GM23248 (cell line): ENCODE results near the gene SNRNP200. TPM values are rescaled to one million over a fixed set of nuclear protein-coding genes. Genes with fewer than 3 reads are reported as not detected.

ENCODE experiments used
- DNase-seq: peaks from one replicate; pipeline ENCODE4 v3.0.0-alpha.2; 2015
- H2AFZ ChIP-seq: fragments of 200-600 bp; sonication (generic); 2 replicates; pipeline ENCODE4 v1.6.1; 2016; ENCODE audit warnings: antibody characterized with exemption
- H3F3A ChIP-seq: fragments of 200-600 bp; sonication (generic); 2 replicates; pipeline ENCODE4 v1.6.1; 2016; ENCODE audit warnings: mild to moderate bottlenecking, antibody characterized with exemption, mixed run types; ENCODE audit not compliant: insufficient read depth
- H3K27ac ChIP-seq: fragments of 200-600 bp; sonication (generic); 2 replicates; pipeline ENCODE4 v1.5.1; 2016; ENCODE audit warnings: mild to moderate bottlenecking
- H3K27me3 ChIP-seq: fragments of 200-600 bp; sonication (generic); replicated peaks from 2 replicates; pipeline ENCODE4 v1.6.1; 2016; ENCODE audit warnings: mild to moderate bottlenecking; ENCODE audit not compliant: insufficient read depth
- H3K36me3 ChIP-seq: fragments of 200-600 bp; sonication (generic); 2 replicates; pipeline ENCODE4 v1.6.1; 2016; ENCODE audit warnings: low read depth, mild to moderate bottlenecking
- H3K4me1 ChIP-seq: fragments of 200-600 bp; sonication (generic); 2 replicates; pipeline ENCODE4 v1.6.1; 2016; ENCODE audit warnings: mild to moderate bottlenecking; ENCODE audit not compliant: insufficient read depth
- H3K4me2 ChIP-seq: fragments of 200-600 bp; sonication (generic); one replicate; pipeline ENCODE4 v1.6.1; 2016; ENCODE audit warnings: mild to moderate bottlenecking; ENCODE audit not compliant: unreplicated experiment
- H3K4me3 ChIP-seq: fragments of 200-600 bp; sonication (generic); 2 replicates; pipeline ENCODE4 v1.5.1; 2016; ENCODE audit warnings: mild to moderate bottlenecking
- H3K79me2 ChIP-seq: fragments of 200-600 bp; sonication (generic); 2 replicates; pipeline ENCODE4 v1.6.1; 2016; ENCODE audit warnings: mild to moderate bottlenecking; ENCODE audit not compliant: insufficient read depth
- H3K9ac ChIP-seq: fragments of 200-600 bp; sonication (generic); 2 replicates; pipeline ENCODE4 v1.6.1; 2016; ENCODE audit warnings: mild to moderate bottlenecking
- H3K9me2 ChIP-seq: fragments of 200-600 bp; sonication (generic); 2 replicates; pipeline ENCODE4 v1.6.1; 2016; ENCODE audit warnings: mixed run types, mild to moderate bottlenecking, moderate library complexity; ENCODE audit not compliant: insufficient read depth
- H3K9me3 ChIP-seq: fragments of 200-600 bp; sonication (generic); one replicate; pipeline ENCODE4 v1.6.1; 2017; ENCODE audit warnings: low read depth
- H4K20me1 ChIP-seq: fragments of 200-600 bp; sonication (generic); 2 replicates; pipeline ENCODE4 v1.6.0; 2016; ENCODE audit not compliant: insufficient read depth
- EZH2 ChIP-seq: fragments of 200-600 bp; sonication (generic); IDR thresholded peaks from 2 replicates; pipeline ENCODE4 v1.6.1; 2018; ENCODE audit warnings: antibody characterized with exemption, mild to moderate bottlenecking; ENCODE audit not compliant: insufficient read depth, poor library complexity, severe bottlenecking
- EZH2phosphoT487 ChIP-seq: fragments of 200-600 bp; sonication (generic); IDR thresholded peaks from 2 replicates; pipeline ENCODE4 v1.6.1; 2018; ENCODE audit warnings: antibody characterized with exemption, moderate library complexity, mild to moderate bottlenecking, low read depth; ENCODE audit not compliant: insufficient read depth
- WGBS, 2 experiments: methylation state at CpG; one replicate each; pipeline ENCODE4 v1.1.6; 2015 to 2017; ENCODE audit warnings: low lambda C conversion rate in 2 of 2, low coverage in 1 of 2; ENCODE audit errors: missing lambda C conversion rate in 2 of 2; 5-methylcytosine and 5-hydroxymethylcytosine counted together
- in situ Hi-C: fragments of 300-500 bp; cut with MboI; formaldehyde crosslinking; loops from 2 replicates; pipeline ENCODE4 v1.15.0; 2020
- polyA plus RNA-seq: library from polyadenylated mRNA; unstranded; fragments of >200 nt; fragmentation: Nextera tagmentation; extraction: Ambion mirVana; gene quantifications from 2 replicates; pipeline ENCODE4 v1.2.1, GENCODE V29; 2016
- total RNA-seq: library from RNA; depleted of rRNA; stranded (reverse); fragments of >200 nt; shearing (Covaris generic); gene quantifications from 2 replicates; pipeline ENCODE4 v1.2.3, GENCODE V29; 2014

SNRNP200 gene
- total and polyA plus RNA-seq, 2 experiments from 2014 or later, result 34.2 to 40.5 TPM

GRCh38 chr2:96261328-96262003, 43.9 kb downstream of the SNRNP200 start:
- no peak for DNase-seq
- H3K79me2 ChIP-seq, result peaks cover 90% of the 10 kb centered on the region
- peak overlapping the region; percentile 39 for H3K9ac ChIP-seq
- H3K4me2 ChIP-seq, result peak overlapping the region; percentile 8
- H3F3A ChIP-seq, result peaks cover 34% of the 10 kb centered on the region
- H3K4me1 ChIP-seq, result peaks cover 44% of the 10 kb centered on the region
- H3K27ac ChIP-seq, result peak overlapping the region; percentile 76
- in situ Hi-C loops, result loop anchor here (25.0 kb wide), 1 partner anchor 249 kb away; no protein-coding TSS in a partner anchor
- TF ChIP-seq EZH2phosphoT487 (no peak), EZH2 (no peak)
- H2AFZ ChIP-seq, result no peak overlapping the region
- 94 to 99% methylated on average over 6 of the region's 6 CpGs for WGBS, 2 experiments
- H3K27me3 ChIP-seq, result no peaks in the 10 kb centered on the region
- H3K9me3 ChIP-seq, result no peaks in the 10 kb centered on the region
- H3K36me3 ChIP-seq, result no peaks in the 10 kb centered on the region
- no peaks in the 10 kb centered on the region for H4K20me1 ChIP-seq
- no peaks in the 10 kb centered on the region for H3K9me2 ChIP-seq
- no peak overlapping the region for H3K4me3 ChIP-seq

- H3K4me2 ChIP-seq, result peak overlapping the region; percentile 59
- H3K27me3 ChIP-seq, result no peaks in the 10 kb centered on the region
- no peaks in the 10 kb centered on the region for H3K9me2 ChIP-seq
- peaks cover 96% of the 10 kb centered on the region for H3K79me2 ChIP-seq
- no peak overlapping the region for H2AFZ ChIP-seq
- peak; percentile 95 for DNase-seq
- in situ Hi-C loops, result loop anchor here (25.0 kb wide), 1 partner anchor 248 kb away; no protein-coding TSS in a partner anchor
- H3K36me3 ChIP-seq, result peaks cover 2% of the 10 kb centered on the region
- H4K20me1 ChIP-seq, result no peaks in the 10 kb centered on the region
- H3K4me3 ChIP-seq, result peak overlapping the region; percentile 24; the same call in 1 of the 2 replicates
- no peaks in the 10 kb centered on the region for H3K9me3 ChIP-seq
- TF ChIP-seq EZH2 (no peak), EZH2phosphoT487 (no peak)
- WGBS, 2 experiments, result 49 to 52% methylated on average over 10 of the region's 10 CpGs
- peaks cover 44% of the 10 kb centered on the region for H3K4me1 ChIP-seq
- H3K27ac ChIP-seq, result peak overlapping the region; percentile 76
- H3K9ac ChIP-seq, result peak overlapping the region; percentile 48
- H3F3A ChIP-seq, result peaks cover 34% of the 10 kb centered on the region
Measured at GRCh38 chr2:96260387-96261260, 44.7 kb downstream of the SNRNP200 start.

- no peak overlapping the region for H3K4me2 ChIP-seq
- peak overlapping the region; percentile 76 for H3K27ac ChIP-seq
- no peak for TF ChIP-seq EZH2
- no peak for TF ChIP-seq EZH2phosphoT487
- no peaks in the 10 kb centered on the region for H3K9me2 ChIP-seq
- H2AFZ ChIP-seq, result no peak overlapping the region
- H3K4me1 ChIP-seq, result peaks cover 41% of the 10 kb centered on the region
- no peak overlapping the region for H3K9ac ChIP-seq
- H3K79me2 ChIP-seq, result peaks cover 96% of the 10 kb centered on the region
- 90 to 92% methylated on average over 5 of the region's 5 CpGs for WGBS, 2 experiments
- no peak for DNase-seq
- no peak overlapping the region for H3K4me3 ChIP-seq
- H4K20me1 ChIP-seq, result no peaks in the 10 kb centered on the region
- in situ Hi-C loops, result loop anchor here (25.0 kb wide), 1 partner anchor 247 kb away; no protein-coding TSS in a partner anchor
- H3K36me3 ChIP-seq, result peaks cover 8% of the 10 kb centered on the region
- no peaks in the 10 kb centered on the region for H3K27me3 ChIP-seq
- H3F3A ChIP-seq, result peaks cover 34% of the 10 kb centered on the region
- H3K9me3 ChIP-seq, result no peaks in the 10 kb centered on the region
Measured at GRCh38 chr2:96259497-96259921, 45.8 kb downstream of the SNRNP200 start.
